Gastroesophageal sphincter (tissue), 3 donors: ENCODE results near the gene RNU5B-1.

Source experiments
- POLR2A ChIP-seq, 2 donors: fragments of 450-650 bp; IDR thresholded peaks; one replicate each; pipeline ENCODE4 v1.6.1; 2017; ENCODE audit warnings: antibody characterized with exemption in 2 of 2, mild to moderate bottlenecking in 2 of 2, moderate library complexity in 1 of 2
- POLR2AphosphoS5 ChIP-seq: sonication (generic); formaldehyde crosslinking; IDR thresholded peaks from one replicate; pipeline ENCODE4 v1.6.1; 2017; ENCODE audit warnings: antibody characterized with exemption
- TF ChIP-seq, protein P1 (sequence below), 4 experiments: fragments of 200-600 bp in 2 of 4; fragments of 450-650 bp in 2 of 4; sonication (generic) in 1 of 4; IDR thresholded peaks; one replicate each; pipeline ENCODE4 v1.5.1; 2017 to 2019; ENCODE audit warnings: antibody characterized with exemption in 4 of 4, mild to moderate bottlenecking in 2 of 4, moderate library complexity in 2 of 4

DNA sequence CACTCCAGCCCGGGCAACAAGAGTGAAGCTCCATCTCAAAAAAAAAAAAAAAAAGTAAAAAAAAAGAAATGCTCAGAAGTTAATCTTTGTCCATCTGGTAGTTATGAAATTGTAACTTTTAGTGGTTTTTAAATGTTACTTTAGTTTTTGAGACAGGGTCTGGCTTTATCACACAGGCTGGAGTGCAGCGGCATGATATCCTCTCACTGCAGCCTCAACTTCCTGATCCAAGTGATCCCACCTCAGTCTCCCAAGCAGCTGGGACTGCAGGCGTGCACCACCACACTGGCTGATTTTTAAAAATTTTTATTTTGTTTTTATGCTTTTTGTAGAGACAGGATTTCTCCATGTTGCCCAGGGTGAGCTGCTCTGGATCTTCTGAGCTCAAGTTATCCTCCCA is 1.3 kb downstream of the RNU5B-1 start:
- no peak for TF ChIP-seq POLR2AphosphoS5
- no peak for TF ChIP-seq POLR2A (IDR thresholded peaks at IDR 0.05)
- TF ChIP-seq, protein P1, sequence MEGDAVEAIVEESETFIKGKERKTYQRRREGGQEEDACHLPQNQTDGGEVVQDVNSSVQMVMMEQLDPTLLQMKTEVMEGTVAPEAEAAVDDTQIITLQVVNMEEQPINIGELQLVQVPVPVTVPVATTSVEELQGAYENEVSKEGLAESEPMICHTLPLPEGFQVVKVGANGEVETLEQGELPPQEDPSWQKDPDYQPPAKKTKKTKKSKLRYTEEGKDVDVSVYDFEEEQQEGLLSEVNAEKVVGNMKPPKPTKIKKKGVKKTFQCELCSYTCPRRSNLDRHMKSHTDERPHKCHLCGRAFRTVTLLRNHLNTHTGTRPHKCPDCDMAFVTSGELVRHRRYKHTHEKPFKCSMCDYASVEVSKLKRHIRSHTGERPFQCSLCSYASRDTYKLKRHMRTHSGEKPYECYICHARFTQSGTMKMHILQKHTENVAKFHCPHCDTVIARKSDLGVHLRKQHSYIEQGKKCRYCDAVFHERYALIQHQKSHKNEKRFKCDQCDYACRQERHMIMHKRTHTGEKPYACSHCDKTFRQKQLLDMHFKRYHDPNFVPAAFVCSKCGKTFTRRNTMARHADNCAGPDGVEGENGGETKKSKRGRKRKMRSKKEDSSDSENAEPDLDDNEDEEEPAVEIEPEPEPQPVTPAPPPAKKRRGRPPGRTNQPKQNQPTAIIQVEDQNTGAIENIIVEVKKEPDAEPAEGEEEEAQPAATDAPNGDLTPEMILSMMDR (IDR thresholded peaks at IDR 0.05), result no peak
